ENCODE measurements around the gene POLR3H. TPM values are rescaled to one million over a fixed set of nuclear protein-coding genes. Genes with fewer than 3 reads are reported as not detected.
A peak's percentile ranks its signal among the peaks of the same experiment; 100 is the strongest.

The POLR3H gene
- total and polyA plus RNA-seq, 2 experiments from 2014 or later = 19.0 to 26.5 TPM

- Histone ChIP-seq H3K36me3 (ENCODE audit: insufficient read depth) (no peaks in the 10 kb centered on the region), H3K4me1 (ENCODE audit: insufficient read depth) (peaks cover 26% of the 10 kb centered on the region), H3F3A (replicated peaks; ENCODE audit: low read depth) (no peaks in the 10 kb centered on the region), H3K4me3 (no peak overlapping the region), H4K20me1 (replicated peaks; ENCODE audit: insufficient read depth) (no peaks in the 10 kb centered on the region), H3K27ac (ENCODE audit: low read depth) (no peak overlapping the region), H3K4me2 (no peak overlapping the region), H2AFZ (no peak overlapping the region), H3K9me2 (ENCODE audit: insufficient read depth) (no peaks in the 10 kb centered on the region), H3K79me2 (replicated peaks; ENCODE audit: insufficient read depth) (no peaks in the 10 kb centered on the region), H3K27me3 (ENCODE audit: insufficient read depth) (no peaks in the 10 kb centered on the region)
- Mint-ChIP-seq H3K9me3 (no peaks in the 10 kb centered on the region), H3K27ac (peak overlapping the region; percentile 56; the same call in 1 of the 2 replicates), H3K27me3 (ENCODE audit: insufficient read depth, low read depth, poor library complexity) (peaks cover 15% of the 10 kb centered on the region), H3K4me3 (no peak overlapping the region), H3K36me3 (ENCODE audit: low read depth) (no peaks in the 10 kb centered on the region), H3K4me1 (peaks cover 28% of the 10 kb centered on the region)
- TF ChIP-seq ZNF114 (CRISPR knock-in tag; IDR thresholded peaks at IDR 0.05) (no peak), JUNB (IDR thresholded peaks at IDR 0.05; ENCODE audit: unreplicated experiment) (no peak), STAT1 (IDR thresholded peaks at IDR 0.05; ENCODE audit: unreplicated experiment) (no peak), CTCF (conservative IDR thresholded peaks at IDR 0.05; ENCODE audit: low read depth in 2 of 2) (no peak), EZH2phosphoT487 (IDR thresholded peaks at IDR 0.05; ENCODE audit: unreplicated experiment) (no peak), NANOG (IDR thresholded peaks at IDR 0.05; ENCODE audit: borderline replicate concordance) (no peak)
- TF ChIP-seq, protein P1, sequence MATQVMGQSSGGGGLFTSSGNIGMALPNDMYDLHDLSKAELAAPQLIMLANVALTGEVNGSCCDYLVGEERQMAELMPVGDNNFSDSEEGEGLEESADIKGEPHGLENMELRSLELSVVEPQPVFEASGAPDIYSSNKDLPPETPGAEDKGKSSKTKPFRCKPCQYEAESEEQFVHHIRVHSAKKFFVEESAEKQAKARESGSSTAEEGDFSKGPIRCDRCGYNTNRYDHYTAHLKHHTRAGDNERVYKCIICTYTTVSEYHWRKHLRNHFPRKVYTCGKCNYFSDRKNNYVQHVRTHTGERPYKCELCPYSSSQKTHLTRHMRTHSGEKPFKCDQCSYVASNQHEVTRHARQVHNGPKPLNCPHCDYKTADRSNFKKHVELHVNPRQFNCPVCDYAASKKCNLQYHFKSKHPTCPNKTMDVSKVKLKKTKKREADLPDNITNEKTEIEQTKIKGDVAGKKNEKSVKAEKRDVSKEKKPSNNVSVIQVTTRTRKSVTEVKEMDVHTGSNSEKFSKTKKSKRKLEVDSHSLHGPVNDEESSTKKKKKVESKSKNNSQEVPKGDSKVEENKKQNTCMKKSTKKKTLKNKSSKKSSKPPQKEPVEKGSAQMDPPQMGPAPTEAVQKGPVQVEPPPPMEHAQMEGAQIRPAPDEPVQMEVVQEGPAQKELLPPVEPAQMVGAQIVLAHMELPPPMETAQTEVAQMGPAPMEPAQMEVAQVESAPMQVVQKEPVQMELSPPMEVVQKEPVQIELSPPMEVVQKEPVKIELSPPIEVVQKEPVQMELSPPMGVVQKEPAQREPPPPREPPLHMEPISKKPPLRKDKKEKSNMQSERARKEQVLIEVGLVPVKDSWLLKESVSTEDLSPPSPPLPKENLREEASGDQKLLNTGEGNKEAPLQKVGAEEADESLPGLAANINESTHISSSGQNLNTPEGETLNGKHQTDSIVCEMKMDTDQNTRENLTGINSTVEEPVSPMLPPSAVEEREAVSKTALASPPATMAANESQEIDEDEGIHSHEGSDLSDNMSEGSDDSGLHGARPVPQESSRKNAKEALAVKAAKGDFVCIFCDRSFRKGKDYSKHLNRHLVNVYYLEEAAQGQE (IDR thresholded peaks at IDR 0.05; ENCODE audit: unreplicated experiment) = no peak
- TF ChIP-seq, protein P2, sequence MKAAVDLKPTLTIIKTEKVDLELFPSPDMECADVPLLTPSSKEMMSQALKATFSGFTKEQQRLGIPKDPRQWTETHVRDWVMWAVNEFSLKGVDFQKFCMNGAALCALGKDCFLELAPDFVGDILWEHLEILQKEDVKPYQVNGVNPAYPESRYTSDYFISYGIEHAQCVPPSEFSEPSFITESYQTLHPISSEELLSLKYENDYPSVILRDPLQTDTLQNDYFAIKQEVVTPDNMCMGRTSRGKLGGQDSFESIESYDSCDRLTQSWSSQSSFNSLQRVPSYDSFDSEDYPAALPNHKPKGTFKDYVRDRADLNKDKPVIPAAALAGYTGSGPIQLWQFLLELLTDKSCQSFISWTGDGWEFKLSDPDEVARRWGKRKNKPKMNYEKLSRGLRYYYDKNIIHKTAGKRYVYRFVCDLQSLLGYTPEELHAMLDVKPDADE (IDR thresholded peaks at IDR 0.05) = no peak
- ATAC-seq = no peak
- DNase-seq (ENCODE audit: low spot score) = no peak
Measured at GRCh38 chr22:41565403-41566054, 21.3 kb upstream of the POLR3H start.

DNA sequence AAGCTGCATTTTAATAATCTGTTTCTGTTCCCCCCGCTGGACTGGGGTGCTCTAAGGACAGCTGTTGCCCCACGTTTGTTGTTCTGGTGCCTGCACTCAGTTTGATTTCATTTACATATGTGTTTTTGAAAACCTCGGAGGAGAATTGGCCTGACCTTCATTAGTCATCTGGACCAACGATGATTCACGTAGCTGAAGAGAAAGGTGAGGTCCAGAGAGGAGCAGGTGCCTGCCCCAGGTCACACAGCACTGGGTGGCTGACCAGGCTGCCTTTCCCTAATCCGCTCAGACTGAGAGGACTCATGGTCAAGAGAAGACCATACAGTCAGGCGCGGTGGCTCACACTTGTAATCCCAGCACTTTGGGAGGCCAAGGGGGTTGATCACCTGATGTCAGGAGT lies 20.3 kb upstream of the POLR3H start:
- H3K4me1 Mint-ChIP-seq = peaks cover 36% of the 10 kb centered on the region
- Histone ChIP-seq H3K79me2 (replicated peaks; ENCODE audit: insufficient read depth) (no peaks in the 10 kb centered on the region), H3K27ac (ENCODE audit: low read depth) (no peak overlapping the region)
- TF ChIP-seq ZNF114 (CRISPR knock-in tag; IDR thresholded peaks at IDR 0.05) = no peak
- TF ChIP-seq, protein P3, sequence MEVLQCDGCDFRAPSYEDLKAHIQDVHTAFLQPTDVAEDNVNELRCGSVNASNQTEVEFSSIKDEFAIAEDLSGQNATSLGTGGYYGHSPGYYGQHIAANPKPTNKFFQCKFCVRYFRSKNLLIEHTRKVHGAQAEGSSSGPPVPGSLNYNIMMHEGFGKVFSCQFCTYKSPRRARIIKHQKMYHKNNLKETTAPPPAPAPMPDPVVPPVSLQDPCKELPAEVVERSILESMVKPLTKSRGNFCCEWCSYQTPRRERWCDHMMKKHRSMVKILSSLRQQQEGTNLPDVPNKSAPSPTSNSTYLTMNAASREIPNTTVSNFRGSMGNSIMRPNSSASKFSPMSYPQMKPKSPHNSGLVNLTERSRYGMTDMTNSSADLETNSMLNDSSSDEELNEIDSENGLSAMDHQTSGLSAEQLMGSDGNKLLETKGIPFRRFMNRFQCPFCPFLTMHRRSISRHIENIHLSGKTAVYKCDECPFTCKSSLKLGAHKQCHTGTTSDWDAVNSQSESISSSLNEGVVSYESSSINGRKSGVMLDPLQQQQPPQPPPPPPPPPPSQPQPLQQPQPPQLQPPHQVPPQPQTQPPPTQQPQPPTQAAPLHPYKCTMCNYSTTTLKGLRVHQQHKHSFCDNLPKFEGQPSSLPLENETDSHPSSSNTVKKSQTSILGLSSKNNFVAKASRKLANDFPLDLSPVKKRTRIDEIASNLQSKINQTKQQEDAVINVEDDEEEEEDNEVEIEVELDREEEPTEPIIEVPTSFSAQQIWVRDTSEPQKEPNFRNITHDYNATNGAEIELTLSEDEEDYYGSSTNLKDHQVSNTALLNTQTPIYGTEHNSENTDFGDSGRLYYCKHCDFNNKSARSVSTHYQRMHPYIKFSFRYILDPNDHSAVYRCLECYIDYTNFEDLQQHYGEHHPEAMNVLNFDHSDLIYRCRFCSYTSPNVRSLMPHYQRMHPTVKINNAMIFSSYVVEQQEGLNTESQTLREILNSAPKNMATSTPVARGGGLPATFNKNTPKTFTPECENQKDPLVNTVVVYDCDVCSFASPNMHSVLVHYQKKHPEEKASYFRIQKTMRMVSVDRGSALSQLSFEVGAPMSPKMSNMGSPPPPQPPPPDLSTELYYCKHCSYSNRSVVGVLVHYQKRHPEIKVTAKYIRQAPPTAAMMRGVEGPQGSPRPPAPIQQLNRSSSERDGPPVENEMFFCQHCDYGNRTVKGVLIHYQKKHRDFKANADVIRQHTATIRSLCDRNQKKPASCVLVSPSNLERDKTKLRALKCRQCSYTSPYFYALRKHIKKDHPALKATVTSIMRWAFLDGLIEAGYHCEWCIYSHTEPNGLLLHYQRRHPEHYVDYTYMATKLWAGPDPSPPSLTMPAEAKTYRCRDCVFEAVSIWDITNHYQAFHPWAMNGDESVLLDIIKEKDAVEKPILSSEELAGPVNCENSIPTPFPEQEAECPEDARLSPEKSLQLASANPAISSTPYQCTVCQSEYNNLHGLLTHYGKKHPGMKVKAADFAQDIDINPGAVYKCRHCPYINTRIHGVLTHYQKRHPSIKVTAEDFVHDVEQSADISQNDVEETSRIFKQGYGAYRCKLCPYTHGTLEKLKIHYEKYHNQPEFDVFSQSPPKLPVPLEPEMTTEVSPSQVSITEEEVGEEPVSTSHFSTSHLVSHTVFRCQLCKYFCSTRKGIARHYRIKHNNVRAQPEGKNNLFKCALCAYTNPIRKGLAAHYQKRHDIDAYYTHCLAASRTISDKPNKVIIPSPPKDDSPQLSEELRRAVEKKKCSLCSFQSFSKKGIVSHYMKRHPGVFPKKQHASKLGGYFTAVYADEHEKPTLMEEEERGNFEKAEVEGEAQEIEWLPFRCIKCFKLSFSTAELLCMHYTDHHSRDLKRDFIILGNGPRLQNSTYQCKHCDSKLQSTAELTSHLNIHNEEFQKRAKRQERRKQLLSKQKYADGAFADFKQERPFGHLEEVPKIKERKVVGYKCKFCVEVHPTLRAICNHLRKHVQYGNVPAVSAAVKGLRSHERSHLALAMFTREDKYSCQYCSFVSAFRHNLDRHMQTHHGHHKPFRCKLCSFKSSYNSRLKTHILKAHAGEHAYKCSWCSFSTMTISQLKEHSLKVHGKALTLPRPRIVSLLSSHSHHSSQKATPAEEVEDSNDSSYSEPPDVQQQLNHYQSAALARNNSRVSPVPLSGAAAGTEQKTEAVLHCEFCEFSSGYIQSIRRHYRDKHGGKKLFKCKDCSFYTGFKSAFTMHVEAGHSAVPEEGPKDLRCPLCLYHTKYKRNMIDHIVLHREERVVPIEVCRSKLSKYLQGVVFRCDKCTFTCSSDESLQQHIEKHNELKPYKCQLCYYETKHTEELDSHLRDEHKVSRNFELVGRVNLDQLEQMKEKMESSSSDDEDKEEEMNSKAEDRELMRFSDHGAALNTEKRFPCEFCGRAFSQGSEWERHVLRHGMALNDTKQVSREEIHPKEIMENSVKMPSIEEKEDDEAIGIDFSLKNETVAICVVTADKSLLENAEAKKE (CRISPR knock-in tag; IDR thresholded peaks at IDR 0.05) = no peak

More for the DNA sequence above, 20.3 kb upstream of the POLR3H start:
- no peak overlapping the region for H3K4me2 ChIP-seq
- no peaks in the 10 kb centered on the region for H3K27me3 ChIP-seq (ENCODE audit: insufficient read depth)
- no peaks in the 10 kb centered on the region for H3K9me3 Mint-ChIP-seq
- H3K9me2 ChIP-seq (ENCODE audit: insufficient read depth) = no peaks in the 10 kb centered on the region
- peaks cover 22% of the 10 kb centered on the region for H3K27me3 Mint-ChIP-seq (ENCODE audit: insufficient read depth, low read depth, poor library complexity)
- H4K20me1 ChIP-seq (replicated peaks; ENCODE audit: insufficient read depth) = no peaks in the 10 kb centered on the region
- no peaks in the 10 kb centered on the region for H3K36me3 ChIP-seq (ENCODE audit: insufficient read depth)
- no peaks in the 10 kb centered on the region for H3K36me3 Mint-ChIP-seq (ENCODE audit: low read depth)
- DNase-seq (ENCODE audit: low spot score) = no peak
- ATAC-seq = no peak
- peaks cover 26% of the 10 kb centered on the region for H3K4me1 ChIP-seq (ENCODE audit: insufficient read depth)
- no peak overlapping the region for H3K4me3 Mint-ChIP-seq
- H3K27ac Mint-ChIP-seq = no peak overlapping the region
- H2AFZ ChIP-seq = no peak overlapping the region
- H3F3A ChIP-seq (replicated peaks; ENCODE audit: low read depth) = no peaks in the 10 kb centered on the region
- no peak overlapping the region for H3K4me3 ChIP-seq
